GM19023 (cell line): Measurements from ENCODE around the gene TAS2R16.

Experiments used
- ATAC-seq: cut with Tn5 transposase; IDR thresholded peaks from one replicate; pipeline ENCODE4 v1.9.1; 2021; ENCODE audit warnings: mild to moderate bottlenecking, moderate library complexity; ENCODE audit not compliant: unreplicated experiment

The TAS2R16 gene, protein sequence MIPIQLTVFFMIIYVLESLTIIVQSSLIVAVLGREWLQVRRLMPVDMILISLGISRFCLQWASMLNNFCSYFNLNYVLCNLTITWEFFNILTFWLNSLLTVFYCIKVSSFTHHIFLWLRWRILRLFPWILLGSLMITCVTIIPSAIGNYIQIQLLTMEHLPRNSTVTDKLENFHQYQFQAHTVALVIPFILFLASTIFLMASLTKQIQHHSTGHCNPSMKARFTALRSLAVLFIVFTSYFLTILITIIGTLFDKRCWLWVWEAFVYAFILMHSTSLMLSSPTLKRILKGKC

DNA sequence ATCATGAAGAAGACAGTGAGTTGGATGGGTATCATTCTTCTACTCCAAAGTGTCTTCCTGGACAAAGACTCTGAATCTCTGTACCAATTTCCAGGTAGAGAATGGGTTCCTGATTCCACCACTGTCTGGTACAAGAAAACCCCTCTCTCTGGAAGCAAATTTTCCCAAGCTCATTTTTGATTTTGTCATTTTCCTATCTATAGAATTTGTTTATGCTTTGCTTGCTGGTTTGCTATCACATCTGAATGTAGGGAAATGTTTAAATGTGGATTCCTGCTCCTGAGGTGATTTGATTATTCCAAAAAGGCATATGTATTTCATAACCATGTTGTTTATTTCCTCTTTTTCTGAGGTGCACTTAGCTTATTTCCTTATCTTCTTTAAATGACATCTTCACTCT, at the start of gene TAS2R16:
Gene TAS2R16, minus strand, starts transcription at position 101 of the 400 bp plus-strand sequence. Its CDS starts 66 bp downstream, at position 35.
- no peak for ATAC-seq

DNA sequence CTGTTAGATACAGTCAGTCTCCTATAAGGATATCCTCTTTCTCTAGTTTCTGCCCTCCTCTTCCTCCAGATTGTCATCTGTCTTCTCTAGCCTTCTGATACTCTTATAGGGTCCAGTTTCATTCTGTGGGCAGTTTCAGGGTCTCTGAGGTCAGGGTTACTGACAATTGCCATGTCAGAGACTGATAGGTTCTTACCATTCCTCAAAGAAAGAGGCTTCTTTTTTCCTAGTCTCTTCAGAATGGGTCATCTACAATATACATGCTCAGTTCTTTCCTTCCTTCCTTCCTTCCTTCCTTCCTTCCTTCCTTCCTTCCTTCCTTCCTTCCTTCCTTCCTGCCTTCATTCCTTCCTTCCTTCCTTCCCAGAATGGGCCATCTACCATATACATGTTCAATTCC, 48.1 kb upstream of the TAS2R16 start:
- no peak for ATAC-seq

DNA sequence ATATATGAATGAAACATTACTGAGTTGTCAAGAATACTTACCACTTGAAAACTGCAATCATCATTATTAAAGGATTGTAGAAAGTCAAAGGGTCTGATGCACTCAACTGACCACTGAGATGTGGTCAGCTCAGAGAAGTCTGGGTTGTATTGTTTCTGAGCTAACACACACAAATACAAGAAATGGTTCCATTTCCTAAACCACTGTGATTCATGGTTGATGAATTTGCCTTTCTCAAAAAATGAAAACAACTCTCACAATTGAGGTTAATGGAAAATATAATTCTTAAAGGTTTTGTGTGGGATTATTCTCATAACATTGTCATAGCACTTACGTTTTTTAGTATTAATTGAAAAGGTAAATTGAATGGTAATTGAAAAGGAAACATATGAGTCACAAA, 45.6 kb upstream of the TAS2R16 start:
- ATAC-seq, result no peak

DNA sequence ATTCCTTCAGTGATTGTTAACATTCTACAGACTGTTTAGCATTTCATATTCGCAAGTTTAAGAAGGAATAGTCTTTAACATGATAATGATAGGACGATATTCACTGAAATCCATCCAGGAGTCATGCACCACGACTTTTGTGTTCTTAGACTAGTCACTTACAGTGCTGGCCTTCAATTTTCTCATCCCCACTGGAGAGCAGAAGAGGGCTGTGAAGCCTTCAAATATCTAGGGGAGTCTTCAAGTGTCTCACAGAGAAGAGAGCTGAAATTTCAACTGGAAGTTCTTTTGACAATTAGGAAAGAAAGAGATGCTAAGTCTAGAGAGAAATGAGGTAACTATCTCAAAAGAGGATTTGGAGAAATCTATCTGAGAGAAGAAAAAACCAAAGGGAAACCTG, 43.8 kb upstream of the TAS2R16 start:
- ATAC-seq, result no peak

DNA sequence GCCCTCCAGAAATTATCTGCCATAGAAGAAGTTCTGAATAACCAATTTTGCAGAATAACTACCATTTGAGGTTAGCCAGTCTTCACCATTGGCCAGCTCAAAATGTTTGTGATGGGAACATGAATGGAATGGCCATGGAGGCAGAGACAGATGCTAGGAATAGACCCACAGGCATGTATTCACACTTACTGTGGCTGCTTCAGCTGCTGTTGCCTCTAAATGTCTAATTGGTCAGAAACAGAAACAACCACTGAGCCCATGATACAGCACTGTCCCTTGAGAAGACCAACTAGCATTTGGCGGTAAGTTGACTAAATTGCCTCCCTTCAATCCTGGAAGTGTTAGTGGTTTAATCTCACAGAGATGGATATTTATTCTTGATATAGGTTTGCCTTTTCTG, 38.6 kb upstream of the TAS2R16 start:
- no peak for ATAC-seq

DNA sequence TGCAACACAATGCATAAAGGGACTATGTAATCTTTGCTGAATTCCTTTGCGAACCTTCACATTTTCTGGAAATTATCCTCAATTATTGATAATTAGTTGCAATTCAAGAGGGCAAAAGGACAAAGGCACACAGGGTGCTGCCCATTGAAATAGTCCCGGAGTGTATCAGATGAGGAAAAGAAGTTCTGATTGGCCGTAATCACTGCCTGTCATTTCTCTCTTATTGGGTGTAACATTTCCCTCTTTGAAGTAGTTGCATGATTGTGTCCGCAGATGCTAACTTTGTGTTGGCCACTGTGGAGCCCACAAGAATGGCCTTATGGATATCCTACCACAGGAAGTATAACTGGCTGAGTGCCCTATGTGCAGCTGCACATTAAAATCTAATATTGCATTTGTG, 35.1 kb upstream of the TAS2R16 start:
- no peak for ATAC-seq

DNA sequence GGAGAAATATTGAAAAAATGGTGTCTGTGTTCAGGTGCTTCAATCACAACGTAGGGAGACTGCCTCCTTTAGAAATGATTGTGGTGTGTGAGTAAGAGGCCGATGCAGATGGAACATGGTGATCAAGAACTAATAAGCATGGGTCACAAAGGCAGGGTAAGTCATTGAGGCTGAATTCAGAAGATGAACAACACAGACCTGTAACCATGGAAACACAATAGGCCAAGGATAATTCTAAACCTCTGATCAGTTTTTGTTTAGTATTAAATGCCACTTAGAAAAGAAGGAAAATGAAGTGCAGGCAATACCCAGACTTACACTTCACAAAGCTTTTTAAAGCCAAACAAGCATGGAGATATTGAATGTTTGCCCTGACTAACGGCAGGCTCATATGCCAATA, 32.8 kb upstream of the TAS2R16 start:
- ATAC-seq, result no peak

DNA sequence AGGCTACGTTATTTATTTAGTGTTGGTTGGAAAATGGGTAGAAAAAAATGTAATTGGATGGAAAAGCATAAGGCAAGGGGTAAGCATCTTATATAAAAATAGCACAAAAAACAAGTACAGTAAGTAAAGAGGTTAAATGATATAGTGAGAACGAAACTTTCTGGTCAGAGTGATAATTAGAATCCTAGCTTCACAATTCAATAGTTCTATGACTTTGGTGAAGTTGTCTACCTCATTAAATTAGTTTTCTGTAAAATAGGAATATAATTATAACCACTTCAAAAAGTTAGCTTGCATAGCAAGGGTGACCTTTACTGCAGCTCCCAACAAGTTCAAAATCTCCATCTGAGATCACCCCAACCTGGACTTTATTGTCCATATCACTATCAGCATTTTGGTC, 30.8 kb upstream of the TAS2R16 start:
- ATAC-seq, result no peak

DNA sequence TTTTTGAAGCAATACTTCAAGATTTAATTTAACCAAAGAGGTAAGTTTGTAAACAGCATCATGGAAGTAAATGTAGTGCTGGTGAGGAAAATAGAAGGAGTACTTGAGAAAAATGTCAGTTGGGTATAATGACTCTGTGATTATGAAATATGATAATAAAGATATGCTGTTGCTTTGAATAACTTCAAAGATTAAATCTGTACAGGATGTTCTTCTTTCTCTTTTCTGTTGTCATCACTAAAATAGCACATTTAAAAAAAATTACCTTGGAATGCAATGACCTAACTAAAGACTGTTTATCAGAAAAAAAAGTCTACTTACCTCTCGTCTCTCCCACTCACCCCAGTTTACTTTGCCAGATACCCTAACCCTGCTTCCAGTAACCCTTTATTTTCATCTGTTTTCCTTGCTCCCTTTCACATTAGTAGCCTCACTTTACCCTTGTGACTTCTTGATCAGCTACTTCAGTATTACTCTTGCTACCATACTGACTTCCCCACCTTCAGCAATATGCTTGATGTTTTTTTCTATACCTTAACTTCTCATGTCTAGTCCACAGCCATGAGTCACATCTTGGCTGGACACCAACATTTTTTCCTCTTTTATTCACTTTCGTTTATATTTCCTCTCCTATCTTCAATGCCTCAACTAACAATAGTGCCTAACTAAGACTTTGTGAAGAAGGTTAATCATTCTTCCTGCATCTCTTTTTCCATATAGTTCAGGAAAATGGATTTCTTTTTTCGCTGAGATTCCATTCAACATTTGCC, 29.7 kb upstream of the TAS2R16 start:
- no peak for ATAC-seq

DNA sequence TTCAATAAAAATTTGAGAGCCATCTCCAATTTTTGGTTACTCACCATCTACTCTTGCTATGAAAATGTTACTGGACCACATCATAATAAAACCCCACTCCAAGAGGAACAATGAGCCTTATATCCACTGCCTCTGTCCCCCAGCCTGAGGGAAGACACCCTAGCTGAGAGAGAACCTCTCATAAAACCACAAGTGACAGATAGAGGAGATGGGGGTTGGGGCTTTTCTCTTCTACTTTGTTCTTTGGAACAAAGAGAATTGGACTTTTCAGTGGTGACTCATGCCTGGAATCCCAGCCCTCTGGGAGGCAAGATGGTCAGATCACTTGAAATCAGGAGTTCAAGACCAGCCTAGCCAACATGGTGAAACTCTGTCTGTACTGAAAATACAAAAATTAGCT, 27.6 kb upstream of the TAS2R16 start:
- ATAC-seq, result no peak

DNA sequence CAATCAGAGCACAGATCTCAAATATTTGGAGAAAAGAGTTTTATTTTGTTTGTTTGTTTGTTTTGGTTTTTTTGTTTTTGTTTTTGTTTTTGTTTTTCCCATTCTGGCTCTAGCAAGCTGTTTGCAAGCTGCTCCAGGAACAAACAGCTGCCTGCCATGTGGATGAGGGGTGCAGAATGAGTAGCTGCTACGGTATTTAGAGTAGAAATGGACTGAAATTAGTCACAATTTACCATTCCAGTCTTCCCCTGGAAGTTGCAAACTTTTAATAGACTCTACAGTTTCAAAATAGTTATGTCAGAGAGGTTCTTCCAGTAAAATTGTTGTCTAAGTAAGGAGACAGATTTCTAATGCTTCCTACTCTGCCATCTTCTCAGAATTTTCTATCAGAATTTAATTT, 27.1 kb upstream of the TAS2R16 start:
- no peak for ATAC-seq

DNA sequence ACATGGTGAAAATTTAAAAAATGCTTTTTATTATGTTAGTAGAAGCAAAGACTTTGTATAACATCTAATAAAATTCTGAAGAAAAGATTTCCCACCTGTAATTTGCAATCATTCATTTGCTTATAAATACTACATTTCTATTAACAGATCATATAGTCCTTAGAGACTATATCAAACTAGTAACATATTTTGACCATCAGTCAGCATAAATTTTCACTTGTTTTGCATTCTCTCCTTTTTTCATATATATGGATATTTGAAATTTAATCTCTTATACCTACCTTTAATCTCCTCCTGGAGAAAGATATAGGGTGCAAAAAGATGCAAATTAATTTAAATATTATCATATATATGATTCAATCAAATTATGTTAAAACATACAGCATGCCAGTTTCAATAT, 16.9 kb upstream of the TAS2R16 start:
- no peak for ATAC-seq

DNA sequence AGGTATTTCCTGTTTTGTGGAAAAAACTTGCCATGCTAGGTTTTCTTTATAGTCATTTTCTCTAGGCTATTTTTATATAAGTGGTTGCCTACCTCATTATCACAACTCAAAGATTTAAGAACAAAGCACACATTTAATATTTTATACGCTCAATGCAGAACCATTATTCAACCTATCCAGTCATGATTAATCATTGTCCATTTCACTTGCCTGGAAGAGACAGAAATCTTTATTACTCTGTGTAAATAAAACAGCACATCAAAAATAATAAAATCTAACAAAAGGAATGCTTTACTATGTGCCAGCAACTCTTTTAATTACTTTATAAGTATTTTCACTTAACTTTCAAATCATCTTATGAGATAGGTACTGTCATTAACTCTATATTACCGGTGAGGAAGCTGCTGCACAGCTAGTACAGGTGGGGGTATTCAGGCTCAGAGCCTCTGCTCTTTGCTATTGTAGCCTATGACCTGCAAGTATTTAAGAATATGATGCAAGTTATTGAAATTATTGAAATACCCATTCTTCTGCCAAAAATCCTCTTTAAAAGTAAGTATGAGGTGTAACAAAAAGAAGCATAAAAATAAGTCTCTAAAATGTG, 16.4 kb upstream of the TAS2R16 start:
- ATAC-seq, result no peak

DNA sequence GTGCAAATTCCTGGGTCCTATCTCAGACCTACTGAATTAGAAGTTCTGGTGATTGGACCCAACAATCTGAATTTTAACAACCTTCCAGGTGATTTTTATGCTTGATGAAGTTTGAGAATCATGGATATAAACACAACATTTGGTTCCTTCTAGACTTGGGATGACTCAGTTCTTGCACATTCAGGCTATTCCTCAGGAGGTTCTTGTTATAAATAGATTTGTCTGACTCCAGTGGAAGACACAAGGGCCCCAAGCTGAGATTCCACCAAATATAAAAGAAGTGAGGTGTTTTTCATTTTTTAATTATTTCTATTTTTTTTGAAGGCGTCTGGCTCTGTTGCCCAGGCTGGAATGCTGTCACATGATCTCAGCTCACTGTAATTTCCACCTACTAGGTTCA, 9.4 kb upstream of the TAS2R16 start:
- ATAC-seq, result no peak

DNA sequence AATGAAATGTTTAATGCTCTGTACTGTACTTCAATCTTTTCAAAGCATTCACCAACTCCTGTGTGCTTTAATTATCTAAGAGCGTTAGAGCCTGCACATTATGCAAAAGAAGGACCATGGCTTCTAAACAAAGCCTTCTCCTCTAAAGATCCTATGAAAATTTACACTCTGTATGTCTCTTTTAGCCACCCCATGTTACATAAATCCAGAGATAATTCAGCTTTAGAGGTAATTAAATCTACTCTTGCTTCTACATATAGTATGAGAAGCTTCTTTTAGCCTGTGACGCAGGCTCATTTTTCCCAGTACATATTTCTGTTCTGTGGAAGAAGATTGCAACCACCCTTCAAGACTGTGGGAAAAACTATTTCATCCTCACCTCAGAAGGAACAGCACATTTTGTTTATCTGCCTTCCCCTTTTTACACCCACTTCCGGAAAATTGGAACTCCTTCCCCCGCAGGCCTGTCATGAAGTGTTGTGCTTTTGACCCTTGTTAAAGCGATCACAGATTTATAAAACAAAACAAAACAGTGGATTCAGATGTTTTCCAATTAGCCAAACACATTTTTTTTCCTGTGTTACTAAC, 8.1 kb upstream of the TAS2R16 start:
- no peak for ATAC-seq

DNA sequence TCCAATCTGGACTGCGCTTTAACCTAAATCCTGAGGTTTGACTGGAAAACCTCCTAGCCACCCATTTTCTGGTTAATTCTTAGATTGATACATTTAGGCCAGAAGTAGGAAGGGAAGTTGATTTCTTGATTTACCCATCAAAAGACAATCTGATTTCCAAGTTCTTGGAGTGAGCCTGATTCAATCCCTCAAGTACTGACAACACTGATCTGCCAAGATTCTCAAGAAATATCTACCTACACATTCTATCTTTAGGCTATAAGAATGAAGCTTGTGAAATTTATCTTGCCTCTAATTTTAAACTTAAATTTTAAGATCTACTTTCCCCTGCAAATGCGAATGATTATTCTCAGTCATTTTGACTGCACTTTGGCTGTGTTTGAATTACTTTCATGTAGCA, 5.9 kb downstream of the TAS2R16 start:
- ATAC-seq, result no peak

DNA sequence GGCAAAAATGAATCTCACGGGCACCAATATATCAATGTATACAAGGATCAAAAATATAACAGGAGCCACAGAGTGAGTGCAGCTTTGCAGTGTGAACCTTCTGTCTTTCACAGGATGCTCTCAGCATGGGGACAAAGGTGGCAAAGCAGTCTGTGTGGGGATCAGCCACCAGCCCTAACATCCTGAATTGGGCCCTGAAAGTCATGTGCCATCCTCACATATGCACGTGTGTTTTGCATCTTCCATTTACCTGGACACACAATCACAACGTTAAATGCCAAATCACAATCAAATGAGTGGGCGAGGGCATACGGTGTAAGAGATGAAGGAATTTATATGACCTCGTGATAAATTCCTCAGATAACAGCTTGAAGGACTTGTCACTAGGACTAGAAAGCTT, 6.5 kb downstream of the TAS2R16 start:
- no peak for ATAC-seq

DNA sequence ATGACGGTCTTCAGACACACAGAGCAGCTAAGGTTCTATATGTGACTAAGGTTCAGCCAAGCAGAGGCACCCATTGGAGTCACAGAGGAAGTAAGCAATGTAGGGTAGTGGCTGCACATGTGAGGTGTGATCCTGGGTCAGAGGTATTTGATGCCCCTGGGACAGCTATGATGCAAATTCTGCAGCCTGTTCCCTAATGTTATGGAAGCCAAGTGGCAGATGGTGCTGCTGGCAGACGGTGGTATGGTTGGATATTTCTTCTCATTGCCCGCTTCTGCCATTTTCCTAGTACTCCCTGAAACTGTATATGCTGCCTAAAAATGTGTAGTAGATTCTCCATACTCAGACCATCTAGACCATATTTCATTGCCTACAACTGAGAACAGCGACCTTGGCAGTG, 7.2 kb downstream of the TAS2R16 start:
- no peak for ATAC-seq

DNA sequence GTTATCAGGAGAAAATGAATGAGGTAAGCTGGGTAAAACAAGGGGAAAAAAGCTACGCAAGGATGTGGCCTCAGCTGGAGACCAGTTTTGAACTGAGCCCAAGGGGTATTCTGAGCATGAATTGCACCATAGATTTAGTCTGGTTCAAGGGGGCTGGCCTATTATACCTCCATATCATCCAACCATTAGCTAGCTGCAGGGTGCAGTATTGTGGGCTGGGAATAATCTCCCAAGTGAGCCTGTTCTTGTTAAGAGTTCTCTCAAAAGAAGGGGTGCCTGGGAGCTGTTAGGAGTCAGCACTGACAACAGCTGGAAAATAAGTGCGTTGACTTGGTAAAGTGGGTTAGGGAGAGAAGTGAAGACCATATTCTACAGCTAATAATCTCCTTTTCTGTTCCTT, 8.0 kb downstream of the TAS2R16 start:
- no peak for ATAC-seq

DNA sequence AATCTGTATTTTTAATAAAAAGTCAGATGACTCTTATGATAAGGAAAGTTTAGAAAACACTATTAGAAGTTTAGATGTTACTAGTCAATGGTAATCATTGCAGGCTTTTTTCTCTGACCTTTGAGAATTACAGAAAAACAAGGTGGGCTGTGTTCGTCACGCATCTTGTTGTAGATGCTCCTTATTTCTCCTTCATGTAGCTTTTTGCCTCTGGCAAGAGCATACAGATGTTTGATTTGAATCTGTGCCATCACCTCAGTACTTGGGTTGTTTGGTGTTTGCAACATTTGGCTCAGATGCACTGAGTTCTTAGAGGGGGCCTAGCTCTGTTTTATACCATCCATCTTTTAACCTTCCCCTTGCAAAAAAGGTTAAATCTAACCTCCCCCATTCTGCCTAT, 11.5 kb downstream of the TAS2R16 start:
- ATAC-seq, result no peak

DNA sequence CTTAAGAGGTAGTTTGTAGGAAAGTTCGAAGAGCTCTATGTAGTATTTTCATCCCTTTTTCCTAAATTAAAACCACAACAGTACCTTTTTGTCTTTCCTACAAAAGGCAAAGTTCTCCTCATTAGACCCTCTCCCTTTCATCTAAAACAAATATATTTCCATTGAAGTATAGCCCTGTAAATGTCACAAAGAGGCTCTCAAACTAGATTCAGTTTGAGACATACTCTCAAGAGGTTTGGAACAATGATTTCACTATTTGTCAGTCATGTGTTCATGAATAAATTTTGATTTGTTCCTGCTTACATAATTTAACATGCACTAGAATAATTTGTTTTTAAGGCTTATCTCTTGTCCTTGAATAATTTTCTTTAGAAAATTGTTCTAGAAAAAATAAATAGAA, 12.2 kb downstream of the TAS2R16 start:
- ATAC-seq, result no peak

DNA sequence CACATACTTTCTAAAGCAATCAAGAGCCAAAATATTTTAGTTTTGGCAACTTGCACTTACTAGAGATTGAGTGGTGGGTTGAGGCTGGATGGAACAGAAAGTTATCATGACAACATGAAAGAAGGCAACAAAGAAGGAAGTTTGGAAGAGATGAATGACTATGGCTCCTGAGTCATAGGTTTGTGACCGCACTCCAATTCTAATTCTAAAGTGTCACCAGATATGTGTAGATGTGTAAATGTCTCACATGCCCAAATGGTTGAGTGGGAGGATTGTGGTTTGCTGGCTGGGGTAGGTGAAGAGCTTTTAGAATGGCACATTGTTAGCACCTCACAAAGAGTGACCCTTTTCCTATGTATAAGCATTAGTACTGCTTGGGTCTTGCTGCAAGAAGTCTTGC, 20.2 kb downstream of the TAS2R16 start:
- no peak for ATAC-seq
